NOMO-1 treated with DMSO at 0.1 percent for 48 hours (cell line): ENCODE measurements around the gene SAYSD1.

Experiments
- DNase-seq: peaks from one replicate; lab custom pipeline; 2025; ENCODE audit not compliant: unreplicated experiment; lab: John Stamatoyannopoulos, UW

Gene SAYSD1

DNA sequence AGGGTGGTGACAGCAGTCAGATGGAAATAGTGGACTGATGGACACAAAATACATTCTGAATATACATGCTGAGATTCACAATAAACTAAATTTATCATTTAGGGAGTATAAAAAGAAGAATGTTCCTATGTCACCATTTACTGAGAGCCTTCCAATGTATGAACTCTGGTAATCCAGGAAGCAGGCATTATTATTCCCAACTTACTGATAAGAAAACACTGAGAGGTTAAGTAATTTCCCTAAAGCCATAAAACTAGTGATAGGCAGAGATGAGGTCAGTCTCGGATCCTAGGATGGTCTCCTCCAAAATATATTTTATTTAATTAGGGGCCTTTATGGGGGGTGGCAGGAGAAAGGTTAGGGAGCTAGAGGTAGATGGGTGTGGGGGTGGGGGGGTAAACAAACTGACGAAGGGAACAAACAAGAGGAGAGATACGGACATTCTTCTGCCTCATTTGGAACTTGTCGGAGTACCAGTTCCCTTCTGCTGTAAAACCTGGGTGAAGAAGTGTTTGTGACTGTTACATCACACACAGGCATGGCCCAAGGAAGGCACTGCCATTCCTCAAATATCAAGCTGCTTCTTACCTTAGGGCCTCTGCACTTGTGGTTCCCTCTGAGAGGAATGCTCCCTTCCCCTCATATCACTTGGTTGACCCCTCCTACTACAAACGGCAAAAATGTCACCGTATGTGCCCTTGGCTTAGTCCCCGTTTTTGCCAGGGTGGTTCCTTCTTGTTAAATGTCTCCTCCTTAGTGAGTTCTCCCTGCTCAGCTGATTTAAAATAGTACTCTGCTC lies 6.7 kb downstream of the SAYSD1 start:
- no peak for DNase-seq

DNA sequence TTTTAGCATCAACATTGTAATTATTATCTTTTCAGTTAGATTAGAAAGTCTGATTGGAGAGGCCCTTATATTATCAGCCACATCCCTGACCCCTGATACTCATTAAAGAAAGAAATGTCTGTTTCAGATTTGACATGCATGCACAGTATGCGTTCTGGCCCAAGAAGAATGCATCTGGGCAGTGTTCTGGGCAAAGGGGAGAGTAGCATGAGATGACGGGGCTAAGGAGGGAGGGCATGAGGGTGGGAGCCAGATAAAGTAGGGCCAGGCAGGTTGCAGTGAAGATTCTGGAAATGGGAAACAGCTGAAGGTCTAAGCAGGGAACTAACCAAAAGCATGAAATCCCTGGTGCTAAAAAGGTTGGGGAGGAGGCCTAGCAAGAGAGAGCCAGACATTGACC lies 7.3 kb downstream of the SAYSD1 start:
- DNase-seq = no peak

DNA sequence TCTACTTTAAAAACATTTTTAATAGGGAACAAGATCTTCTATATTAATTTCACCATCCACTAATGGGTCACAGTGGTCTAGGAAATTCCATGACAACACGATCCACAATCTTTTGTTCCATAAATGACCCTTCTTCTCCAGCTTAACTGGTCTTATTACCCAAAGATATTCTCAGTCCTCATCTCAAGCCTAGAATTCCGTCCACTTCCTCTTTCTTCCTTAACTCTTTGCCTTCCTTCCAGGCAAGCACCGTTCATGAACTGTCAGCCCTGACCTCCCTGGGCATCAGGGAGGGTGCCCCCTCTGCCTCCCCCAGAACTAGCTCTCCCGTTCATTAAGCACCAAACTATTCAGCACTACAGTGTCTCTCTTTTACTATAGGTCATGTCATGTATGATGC lies 8.0 kb downstream of the SAYSD1 start:
- DNase-seq = no peak

DNA sequence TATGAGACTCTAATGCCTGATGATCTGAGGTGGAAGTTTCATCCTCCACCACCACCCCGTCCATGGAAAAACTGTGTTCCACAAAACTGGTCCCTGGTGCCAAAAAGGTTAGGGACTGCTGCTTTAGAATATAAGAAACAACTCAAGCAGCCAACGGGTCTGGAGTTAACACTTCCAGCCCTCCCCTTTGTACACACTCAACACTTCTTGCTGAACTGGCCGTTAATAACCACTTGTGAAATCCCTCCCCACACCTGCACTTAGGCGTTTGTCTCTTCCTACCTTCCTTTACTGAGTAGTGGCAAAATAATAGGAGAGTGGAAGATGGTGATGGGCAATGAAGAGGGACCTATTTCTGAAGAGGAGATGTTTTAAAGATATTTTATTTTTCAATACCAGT lies 10.5 kb downstream of the SAYSD1 start:
- no peak for DNase-seq

DNA sequence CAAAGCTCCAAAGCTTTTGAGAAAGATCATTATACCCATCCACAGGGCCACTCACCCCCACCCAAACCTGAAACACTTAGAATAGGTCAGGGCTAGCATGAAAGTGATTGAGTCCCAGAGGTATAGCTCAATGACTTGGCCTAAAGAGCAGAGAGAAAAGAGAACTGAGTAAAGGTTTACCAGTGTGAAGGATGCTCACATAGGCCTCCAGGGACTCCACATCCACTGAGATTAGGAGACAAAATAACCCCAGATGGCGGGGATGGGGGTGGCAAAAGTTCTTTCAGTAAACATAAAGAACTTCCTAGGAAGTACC lies 12.2 kb downstream of the SAYSD1 start:
- DNase-seq = no peak

DNA sequence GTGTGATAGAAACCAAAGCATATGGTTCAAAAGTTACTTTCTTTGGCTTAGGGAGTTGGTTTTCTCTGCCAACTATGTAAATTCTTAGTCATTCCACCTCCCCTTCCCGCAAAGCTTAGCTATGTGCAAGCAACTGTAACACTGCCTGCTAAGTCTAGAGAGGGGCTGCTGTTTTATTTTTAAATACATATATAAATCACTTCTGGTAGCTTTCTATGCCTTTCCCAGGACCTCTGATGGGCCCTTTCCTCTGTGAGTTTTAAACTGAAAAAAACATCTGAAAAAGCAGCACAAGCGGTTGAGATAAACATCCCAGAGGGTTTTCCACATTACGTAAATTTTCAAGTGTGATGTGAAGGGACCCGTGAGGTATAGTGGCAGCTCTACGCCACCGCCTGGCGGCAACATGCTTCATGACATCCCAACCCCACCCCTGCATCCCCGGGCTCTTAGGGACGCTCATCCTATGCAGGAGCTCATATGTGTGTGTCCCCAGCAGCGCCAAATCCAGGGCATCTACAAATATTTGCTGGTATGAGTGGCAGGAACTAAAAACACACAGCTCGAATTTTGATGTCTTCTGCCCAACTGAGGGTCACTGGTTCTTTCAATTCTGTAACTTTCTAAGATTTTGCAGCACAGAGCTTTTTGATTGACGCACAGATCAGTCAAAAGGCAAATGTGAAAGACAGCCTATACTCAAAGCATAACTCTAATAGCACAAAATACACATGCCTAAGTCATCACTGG lies 12.7 kb downstream of the SAYSD1 start:
- DNase-seq = no peak

DNA sequence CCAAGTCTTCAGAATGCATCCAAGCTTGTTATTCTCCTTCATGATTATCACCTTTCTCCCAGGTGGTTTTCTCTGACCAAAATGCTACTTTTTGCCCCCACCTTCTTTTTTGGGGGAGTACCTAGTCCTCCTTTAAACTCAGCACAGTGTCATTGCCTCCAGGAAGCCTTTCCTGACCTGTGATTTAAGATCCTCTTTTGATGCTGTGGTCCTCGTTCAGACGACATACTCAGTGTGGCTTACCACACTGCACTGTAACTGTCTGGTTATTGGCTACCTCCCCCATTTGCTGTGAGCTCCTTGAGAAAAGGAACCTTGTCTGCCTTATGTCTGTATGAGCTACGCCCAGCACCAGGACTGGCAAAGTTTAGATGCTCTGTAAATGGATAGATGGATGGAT lies 14.6 kb downstream of the SAYSD1 start:
- DNase-seq = no peak

DNA sequence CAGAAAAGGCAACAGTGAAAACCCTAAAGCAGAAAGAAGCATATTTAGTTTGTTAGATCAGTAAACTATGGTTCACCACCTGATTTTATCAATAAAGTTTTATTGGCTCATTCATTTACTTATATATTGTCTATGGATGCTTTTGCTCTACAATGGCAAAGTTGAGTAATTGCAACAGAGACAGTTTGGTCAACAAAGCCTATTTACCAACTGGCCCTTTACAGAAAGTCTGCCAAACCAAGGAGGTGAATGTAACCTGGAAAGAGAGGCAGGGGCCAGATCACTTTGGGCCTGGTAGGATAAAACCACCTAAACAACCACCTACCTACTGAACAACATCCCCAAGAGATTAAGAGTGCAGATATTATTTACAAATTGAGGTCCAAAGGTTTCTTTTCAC lies 19.4 kb downstream of the SAYSD1 start:
- DNase-seq = no peak

DNA sequence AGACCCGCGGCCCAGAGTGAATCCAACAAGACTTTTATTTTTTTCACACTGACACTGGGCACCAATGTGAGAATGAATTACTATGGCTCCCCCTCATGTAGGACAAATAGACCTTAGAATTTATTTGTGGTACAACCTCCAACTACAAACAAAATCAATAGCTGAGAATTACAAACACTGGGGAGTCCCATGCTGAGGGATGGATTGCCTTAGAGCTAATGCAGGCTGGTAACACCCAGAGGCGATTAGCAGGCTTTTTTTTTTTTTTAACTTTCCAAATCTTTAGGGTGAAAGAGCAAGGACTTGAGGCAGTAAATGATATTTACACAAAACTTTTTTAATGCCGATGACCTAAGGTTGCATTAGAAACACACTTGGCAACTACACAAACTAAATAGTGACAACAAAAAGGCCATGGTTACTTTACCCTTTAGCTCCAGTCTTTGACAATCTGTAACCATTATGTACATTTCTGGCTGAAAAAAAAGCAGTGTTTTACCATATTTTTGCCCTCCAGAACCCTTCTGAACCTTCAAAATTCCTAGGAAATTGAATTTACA lies 21.8 kb downstream of the SAYSD1 start:
- DNase-seq = no peak

DNA sequence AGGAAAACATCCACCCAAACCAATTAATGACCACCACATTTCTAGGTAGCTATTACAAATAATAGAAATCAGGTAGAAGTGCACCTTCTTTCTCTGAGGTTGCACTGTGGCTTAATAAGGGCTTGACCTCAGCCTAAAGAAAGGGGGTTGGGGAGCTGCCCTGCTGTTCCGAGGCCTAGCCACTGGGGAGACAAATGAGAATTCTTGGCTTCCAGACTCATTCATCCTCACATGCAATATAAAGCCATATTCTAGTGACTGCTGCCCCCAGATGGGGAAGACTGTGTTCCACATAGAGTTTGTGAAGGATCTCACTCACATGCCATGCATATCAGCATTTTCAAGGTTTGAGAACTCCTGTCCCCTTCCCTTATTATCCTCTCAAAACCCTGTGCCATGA lies 22.9 kb downstream of the SAYSD1 start:
- DNase-seq = no peak

DNA sequence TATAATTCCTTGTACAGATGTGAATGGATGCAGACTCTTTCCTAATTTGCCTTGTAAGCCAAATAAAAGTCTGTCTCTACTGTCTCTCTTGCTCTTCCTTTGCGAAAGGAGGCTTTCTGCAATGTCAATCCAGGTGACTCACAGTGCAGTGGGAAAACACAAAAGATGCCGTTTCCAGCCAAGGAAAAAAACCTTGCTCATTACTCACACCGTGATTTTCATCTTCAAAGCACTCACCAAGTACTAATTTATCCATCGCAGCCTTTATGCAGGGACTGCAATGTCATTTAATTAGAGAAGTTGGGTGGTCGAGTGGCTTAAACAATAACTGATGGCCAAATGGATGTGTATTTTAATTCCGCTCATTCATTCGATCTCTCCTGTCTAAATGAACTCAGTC lies 23.8 kb downstream of the SAYSD1 start:
- no peak for DNase-seq

DNA sequence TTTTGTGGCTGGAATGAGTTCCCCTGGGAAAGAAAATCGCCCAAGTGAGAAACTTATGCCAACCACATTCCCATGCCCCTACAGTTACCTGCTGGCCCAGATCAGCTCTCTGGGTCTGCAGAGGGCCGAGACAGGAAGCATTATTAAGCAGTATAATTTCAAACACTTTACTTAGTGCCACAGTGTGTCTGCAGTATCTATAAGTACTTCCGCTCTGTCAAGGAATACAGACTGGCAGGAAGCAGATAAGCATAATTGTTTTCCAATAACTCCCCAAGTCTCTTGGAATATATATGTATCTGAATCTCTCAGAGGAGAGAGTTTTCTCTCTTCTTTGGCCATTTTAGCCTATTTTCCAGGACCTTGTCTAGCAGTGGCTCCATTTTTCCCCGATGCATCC lies 24.9 kb downstream of the SAYSD1 start:
- no peak for DNase-seq

DNA sequence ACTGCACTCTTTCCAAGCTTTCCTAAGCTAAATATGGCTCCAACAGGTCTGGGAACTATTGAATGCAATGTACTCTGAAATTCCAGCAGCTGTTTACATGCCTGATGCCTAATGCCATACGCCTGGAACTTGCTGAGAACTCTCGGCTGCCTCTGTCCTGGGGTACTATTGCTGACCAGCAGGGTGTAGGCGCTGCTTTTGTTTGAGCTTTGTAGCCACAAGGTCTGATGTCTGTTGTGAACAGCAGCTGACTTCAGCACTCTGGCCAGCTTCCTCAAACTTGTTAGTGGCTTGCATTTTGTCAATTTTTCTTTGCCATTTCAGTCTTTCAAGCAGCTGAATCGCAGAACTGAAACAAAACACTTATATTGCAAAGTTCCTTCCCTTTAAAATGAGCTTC lies 26.7 kb downstream of the SAYSD1 start:
- peak; percentile 81 for DNase-seq

DNA sequence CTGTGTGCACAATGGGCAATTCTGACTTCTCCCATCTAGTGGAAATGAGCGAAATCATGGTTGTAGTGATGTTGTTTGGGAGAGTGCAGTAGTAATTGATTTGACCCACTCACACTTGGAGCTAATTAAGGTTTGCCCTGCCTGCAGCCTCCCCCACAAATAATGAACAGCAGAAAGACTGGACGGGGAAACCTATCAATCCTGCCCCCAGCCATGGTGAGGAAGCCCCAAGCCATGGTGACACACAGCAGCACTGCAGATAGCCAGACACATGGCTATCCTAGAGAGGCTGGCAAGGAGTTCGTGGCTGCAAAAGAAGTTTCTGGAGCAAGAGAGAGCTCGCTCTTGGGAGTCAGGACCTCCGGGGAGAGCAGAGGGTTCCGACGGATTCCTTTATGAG lies 27.8 kb downstream of the SAYSD1 start:
- no peak for DNase-seq

DNA sequence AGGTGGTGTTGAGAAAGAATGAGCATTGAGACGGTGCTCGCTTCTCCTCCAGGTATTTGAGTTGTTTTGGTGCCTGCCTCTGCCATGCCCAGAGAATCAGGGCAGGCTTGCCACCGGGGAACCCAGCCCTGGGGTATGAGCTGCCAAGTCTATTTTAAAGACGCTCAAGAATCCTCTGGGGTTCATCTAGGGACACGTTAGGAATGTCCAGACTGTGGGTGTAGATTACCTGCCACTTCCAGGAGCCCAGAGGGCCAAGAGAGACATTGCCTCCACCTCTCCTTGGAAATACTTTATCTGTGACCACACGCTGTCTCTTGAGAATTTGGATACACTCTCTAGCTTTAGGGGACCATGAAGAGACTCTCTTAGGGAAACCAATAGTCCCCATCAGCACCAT lies 28.3 kb downstream of the SAYSD1 start:
- DNase-seq = no peak

DNA sequence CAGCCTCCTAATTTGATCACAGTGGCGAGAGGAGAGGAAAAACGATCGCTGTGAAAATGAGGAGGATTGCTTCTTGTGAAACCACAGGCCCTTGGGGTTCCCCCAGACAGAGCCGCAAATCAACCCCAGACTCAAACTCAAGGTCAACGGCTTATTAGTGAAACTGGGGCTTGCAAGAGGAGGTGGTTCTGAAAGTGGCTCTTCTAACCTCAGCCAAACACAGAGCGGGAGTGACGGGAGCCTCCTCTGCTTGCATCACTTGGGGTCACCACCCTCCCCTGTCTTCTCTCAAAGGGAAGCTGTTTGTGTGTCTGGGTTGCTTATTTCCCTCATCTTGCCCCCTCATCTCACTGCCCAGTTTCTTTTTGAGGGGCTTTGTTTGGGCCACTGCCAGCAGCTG lies 28.7 kb downstream of the SAYSD1 start:
- DNase-seq = peak; percentile 3

DNA sequence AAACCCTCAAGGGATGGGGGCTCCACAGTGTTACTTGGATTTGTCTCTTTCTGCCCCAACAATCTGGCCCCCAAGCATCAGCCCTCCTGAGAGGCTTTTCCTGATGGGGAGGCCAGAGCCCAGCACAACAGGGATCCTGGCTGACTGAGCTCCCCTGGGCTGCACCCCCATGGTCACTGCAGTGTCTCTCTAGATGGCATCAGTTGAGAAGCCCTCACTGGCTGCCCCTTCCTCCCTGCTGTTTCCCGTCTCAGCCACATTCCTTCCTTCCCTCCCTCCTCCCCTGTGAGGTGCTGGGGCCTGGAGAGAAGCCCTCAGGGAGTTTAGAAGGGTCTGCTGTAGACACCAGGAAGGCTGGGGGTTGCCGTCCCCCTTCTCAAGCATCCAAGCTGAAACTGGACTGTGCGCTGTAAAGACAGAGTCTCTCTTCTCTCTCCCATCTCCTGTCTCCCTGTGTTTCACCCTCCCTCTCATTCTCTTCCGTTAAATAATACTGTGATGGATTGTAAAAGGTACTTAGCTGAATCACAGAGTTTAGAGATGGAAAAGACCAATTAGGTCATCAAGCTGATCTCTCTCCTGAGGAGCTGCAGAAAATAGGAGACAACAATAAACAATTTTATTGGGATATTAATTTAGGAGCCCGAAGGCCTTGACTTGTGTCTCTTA lies 29.7 kb downstream of the SAYSD1 start:
- DNase-seq = no peak

DNA sequence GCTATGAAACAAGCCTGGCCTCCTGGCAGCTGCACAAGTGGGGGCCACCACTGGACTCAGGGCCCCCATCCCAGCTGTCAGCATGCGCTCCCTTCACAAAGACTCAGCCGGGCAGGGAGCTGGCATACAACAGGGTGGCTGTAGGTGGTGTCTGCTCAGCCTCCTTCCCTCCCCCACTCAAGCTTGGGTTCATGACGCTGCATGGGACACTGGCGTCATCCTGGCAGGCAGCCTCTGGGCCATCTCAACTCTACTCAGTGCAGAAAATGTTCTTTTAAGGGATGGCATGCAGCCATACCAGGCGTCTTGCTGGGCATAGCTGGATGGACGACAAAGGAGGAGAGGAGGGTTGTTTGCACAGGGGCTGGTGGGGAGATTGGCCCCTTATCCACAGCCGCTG lies 30.5 kb downstream of the SAYSD1 start:
- no peak for DNase-seq

DNA sequence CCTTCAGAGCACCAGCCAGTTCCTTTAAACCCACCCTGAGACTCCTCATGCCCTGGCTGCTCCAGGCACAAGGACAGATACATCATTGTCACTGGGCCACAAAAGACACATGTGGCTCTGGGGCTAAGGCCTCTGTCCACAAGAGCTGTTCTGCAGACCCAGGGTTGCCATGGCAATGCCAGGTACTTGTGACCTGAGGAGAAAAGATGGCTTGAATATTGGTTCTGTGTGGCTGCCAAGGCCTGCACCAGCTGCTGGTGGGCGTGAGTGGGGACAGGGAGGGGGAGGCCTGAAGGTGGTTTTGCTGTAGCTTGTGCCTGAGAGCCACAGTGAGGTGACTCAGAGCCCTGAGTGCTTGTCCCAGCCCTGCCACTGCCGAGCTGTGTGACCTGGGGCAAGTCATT lies 31.8 kb downstream of the SAYSD1 start:
- DNase-seq = no peak

DNA sequence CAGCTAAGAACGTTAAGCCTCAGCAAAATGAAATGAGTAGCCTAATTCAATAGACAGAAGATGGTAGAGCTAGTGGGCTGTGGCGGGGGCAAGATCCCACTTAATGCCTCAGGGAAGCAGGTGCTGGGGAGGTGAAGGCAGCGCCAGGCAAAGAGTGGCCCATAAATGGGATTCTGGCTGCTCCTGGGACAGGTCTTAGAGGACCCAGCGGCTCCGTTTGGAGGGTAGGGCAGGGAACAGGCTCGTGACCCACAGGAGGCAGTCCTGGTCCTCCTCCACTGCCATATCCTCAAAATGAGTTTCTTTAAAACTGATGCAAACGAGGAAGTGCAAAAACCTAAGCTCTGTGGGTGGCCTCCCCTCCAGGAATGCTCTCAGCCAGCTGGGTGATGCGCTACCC lies 32.7 kb downstream of the SAYSD1 start:
- no peak for DNase-seq

DNA sequence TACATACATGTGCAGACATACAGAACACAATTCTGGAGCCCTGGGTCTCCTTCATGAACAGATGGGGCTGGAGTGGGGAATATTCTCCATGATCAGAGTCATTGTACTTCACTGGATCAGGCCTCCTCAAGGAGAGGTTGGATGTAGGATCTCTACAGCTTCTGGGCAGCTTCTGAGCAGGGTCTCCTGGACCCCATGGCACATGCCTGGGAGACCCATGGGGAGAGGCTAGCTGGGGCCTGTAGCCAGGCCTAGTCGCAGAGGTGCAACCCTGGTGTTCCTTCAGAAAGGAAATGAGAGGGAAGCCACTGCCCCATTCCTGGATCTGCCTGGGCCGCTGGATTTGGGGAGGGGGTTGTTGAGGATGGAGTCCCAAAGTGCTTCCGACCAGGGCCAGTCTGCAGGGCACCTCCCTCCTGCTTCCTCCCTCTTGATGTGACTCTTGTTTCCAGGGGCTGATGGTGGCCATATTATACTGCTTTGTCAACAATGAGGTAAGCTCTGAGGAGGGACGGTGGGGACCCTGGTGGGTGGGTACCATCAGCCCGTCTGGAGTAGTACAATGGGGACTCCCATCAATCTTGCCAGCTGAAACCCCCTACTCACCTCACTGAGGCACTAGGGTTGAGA lies 34.6 kb downstream of the SAYSD1 start:
- no peak for DNase-seq
